ENCODE results near the gene AKR1C1. TPM values are rescaled to one million over a fixed set of nuclear protein-coding genes. Genes with fewer than 3 reads are reported as not detected.
A peak's percentile ranks its signal among the peaks of the same experiment; 100 is the strongest.
"Not testable (repeated sequence)": the region's sequence is repeated elsewhere in the genome, so short reads cannot be mapped to it uniquely, and the experiment has no call there.

Gene AKR1C1
- total RNA-seq, 1 experiment from 2014 or later = 2.1 TPM

- H3K9me3 ChIP-seq (ENCODE audit: control insufficient read depth in 1 of 2, insufficient read depth in 1 of 2, low read depth in 1 of 2, low read length in 2 of 2); H4K20me1 ChIP-seq (ENCODE audit: insufficient read depth); H3K4me3 ChIP-seq (replicated peaks in 1 of 2; ENCODE audit: low read depth in 1 of 2, low read length in 2 of 2); intact Hi-C loops (cut with micrococcal nuclease); RAD21 ChIA-PET (ENCODE audit: low non-redundant PET in 1 of 2, low total read pairs in 2 of 2, uncharacterized antibody in 2 of 2, unreplicated experiment in 2 of 2); H3K79me2 ChIP-seq (ENCODE audit: insufficient read depth, low read length); H3K27ac ChIP-seq (ENCODE audit: low read depth, low read length); H2AFZ ChIP-seq (ENCODE audit: low read depth, low read length, poor library complexity, severe bottlenecking); POLR2A ChIA-PET; H3K27me3 ChIP-seq (ENCODE audit: insufficient read depth, low read length); H3K9ac ChIP-seq (ENCODE audit: low read length); H3K4me2 ChIP-seq (ENCODE audit: low read length); CTCF ChIA-PET; H3K9me2 ChIP-seq (ENCODE audit: insufficient read depth); DNase-seq (ENCODE audit: low read depth, low spot score); H3K36me3 ChIP-seq (ENCODE audit: control insufficient read depth in 1 of 2, insufficient read depth in 2 of 2, low read length in 2 of 2); BruUV-seq (replicated peaks): not testable (repeated sequence)
- peaks cover 0 to 23% of the 10 kb centered on the region in 2 experiments; a peak in 2 of 4 replicates for H3K4me1 ChIP-seq (ENCODE audit: control insufficient read depth in 1 of 2, insufficient read depth in 2 of 2, low read length in 2 of 2)
- TF ChIP-seq RAD21 (IDR thresholded peaks at IDR 0.05; ENCODE audit: low read depth) = peak; percentile 27; the same call in 1 of the 2 replicates
- peak; percentile 72 for ATAC-seq
Measured at GRCh38 chr10:4942931-4943330, 20.3 kb upstream of the AKR1C1 start.

- intact Hi-C loops (cut with micrococcal nuclease); H3K27me3 ChIP-seq (ENCODE audit: insufficient read depth, low read length); POLR2A ChIA-PET; H3K36me3 ChIP-seq (ENCODE audit: control insufficient read depth in 1 of 2, insufficient read depth in 2 of 2, low read length in 2 of 2); H3K9me2 ChIP-seq (ENCODE audit: insufficient read depth); H2AFZ ChIP-seq (ENCODE audit: low read depth, low read length, poor library complexity, severe bottlenecking); H3K4me2 ChIP-seq (ENCODE audit: low read length); H3K9ac ChIP-seq (ENCODE audit: low read length); H3K79me2 ChIP-seq (ENCODE audit: insufficient read depth, low read length); ATAC-seq; H4K20me1 ChIP-seq (ENCODE audit: insufficient read depth); H3K9me3 ChIP-seq (ENCODE audit: control insufficient read depth in 1 of 2, insufficient read depth in 1 of 2, low read depth in 1 of 2, low read length in 2 of 2); DNase-seq (ENCODE audit: low read depth, low spot score); H3K27ac ChIP-seq (ENCODE audit: low read depth, low read length); RAD21 ChIA-PET (ENCODE audit: low non-redundant PET in 1 of 2, low total read pairs in 2 of 2, uncharacterized antibody in 2 of 2, unreplicated experiment in 2 of 2); BruUV-seq (replicated peaks); H3K4me3 ChIP-seq (replicated peaks in 1 of 2; ENCODE audit: low read depth in 1 of 2, low read length in 2 of 2); CTCF ChIA-PET: not testable (repeated sequence)
- H3K4me1 ChIP-seq (ENCODE audit: control insufficient read depth in 1 of 2, insufficient read depth in 2 of 2, low read length in 2 of 2) = peaks cover 0 to 27% of the 10 kb centered on the region in 2 experiments; a peak in 2 of 4 replicates
Measured at GRCh38 chr10:4943416-4943815, 19.8 kb upstream of the AKR1C1 start.

GRCh38 chr10:4943821-4944220 lies 19.4 kb upstream of the AKR1C1 start:
- no peak overlapping the region for H3K4me2 ChIP-seq (ENCODE audit: low read length)

More at GRCh38 chr10:4943821-4944220, 19.4 kb upstream of the AKR1C1 start:
- no peak overlapping the region for H2AFZ ChIP-seq (ENCODE audit: low read depth, low read length, poor library complexity, severe bottlenecking)
- no peaks in the 10 kb centered on the region for H3K27me3 ChIP-seq (ENCODE audit: insufficient read depth, low read length)
- intact Hi-C loops (cut with micrococcal nuclease) = no loop called here
- no peaks in the 10 kb centered on the region for H3K79me2 ChIP-seq (ENCODE audit: insufficient read depth, low read length)
- H3K9ac ChIP-seq (ENCODE audit: low read length) = no peak overlapping the region
- no peaks in the 10 kb centered on the region for H4K20me1 ChIP-seq (ENCODE audit: insufficient read depth)
- TF ChIP-seq TCF7L2 (IDR thresholded peaks at IDR 0.05; ENCODE audit: borderline replicate concordance, extremely low read depth, insufficient read depth, insufficient read length) (no peak), POLR2A (IDR thresholded peaks at IDR 0.05; ENCODE audit: borderline replicate concordance, extremely low read depth, insufficient read depth, insufficient read length) (no peak)
- DNase-seq (ENCODE audit: low read depth, low spot score) (no peak), ATAC-seq (no peak)
- ChIA-PET RAD21 (ENCODE audit: low non-redundant PET in 1 of 2, low total read pairs in 2 of 2, uncharacterized antibody in 2 of 2, unreplicated experiment in 2 of 2) (no interaction called here), POLR2A (no interaction called here), CTCF (no interaction called here)
- no peak overlapping the region for H3K4me3 ChIP-seq (replicated peaks in 1 of 2; ENCODE audit: low read depth in 1 of 2, low read length in 2 of 2)
- peaks cover 0 to 27% of the 10 kb centered on the region in 2 experiments; a peak in 2 of 4 replicates for H3K4me1 ChIP-seq (ENCODE audit: control insufficient read depth in 1 of 2, insufficient read depth in 2 of 2, low read length in 2 of 2)
- H3K9me3 ChIP-seq (ENCODE audit: control insufficient read depth in 1 of 2, insufficient read depth in 1 of 2, low read depth in 1 of 2, low read length in 2 of 2) = no peaks in the 10 kb centered on the region
- H3K27ac ChIP-seq (ENCODE audit: low read depth, low read length) = no peak overlapping the region
- no peaks in the 10 kb centered on the region for H3K36me3 ChIP-seq (ENCODE audit: control insufficient read depth in 1 of 2, insufficient read depth in 2 of 2, low read length in 2 of 2)
- H3K9me2 ChIP-seq (ENCODE audit: insufficient read depth) = no peaks in the 10 kb centered on the region; the same call in 1 of the 2 replicates
- no TSS peak for BruUV-seq (replicated peaks)

All from HCT116 (cell line).